HCT116 (cell line): ENCODE measurements around the gene NFIA. TPM values are rescaled to one million over a fixed set of nuclear protein-coding genes. Genes with fewer than 3 reads are reported as not detected.

Experiments used
- ATAC-seq: fragments of 200-7000 bp; cut with Tn5 transposase; 2 replicates; pipeline ENCODE4 v1.9.1; 2020; ENCODE audit warnings: mild to moderate bottlenecking, moderate library complexity
- BruUV-seq: library from RNA; stranded (reverse); fragments of 400-500 nt; replicated peaks from 2 replicates; lab custom pipeline; 2021; lab: Mats Ljungman, UMichigan
- CTCF ChIA-PET: fragments of 300-600 bp; sonication (Branson Sonifier 250); formaldehyde crosslinking; loops from one replicate; lab custom pipeline; 2021; ENCODE audit warnings: antibody characterized with exemption; lab: Charles Lee
- POLR2A ChIA-PET: fragments of 300-600, 350-600 bp; sonication (Branson Sonifier 250); formaldehyde crosslinking; loops from one replicate; lab custom pipeline; 2021; ENCODE audit warnings: antibody characterized with exemption; lab: Charles Lee
- RAD21 ChIA-PET, 2 experiments: fragments of 300-600 bp; sonication (Branson Sonifier 250); formaldehyde crosslinking; loops; one replicate each; lab custom pipeline; 2023; ENCODE audit warnings: low total read pairs in 2 of 2; ENCODE audit not compliant: uncharacterized antibody in 2 of 2, unreplicated experiment in 2 of 2, low non-redundant PET in 1 of 2; lab: Charles Lee
- DNase-seq: peaks from one replicate; pipeline ENCODE4 v3.0.0-alpha.2; 2010; ENCODE audit warnings: low read depth, low spot score
- H2AFZ ChIP-seq: fragments of 200-600 bp; shearing (Covaris generic), sonication (generic); 2 replicates; pipeline ENCODE4 v1.6.1; 2017; ENCODE audit warnings: low read depth, mixed run types, mixed read lengths, antibody characterized with exemption, low read length; ENCODE audit not compliant: poor library complexity, severe bottlenecking
- H3K27ac ChIP-seq: 2 replicates; pipeline ENCODE4 v1.5.1; 2012; ENCODE audit warnings: low read depth, low read length
- H3K27me3 ChIP-seq: fragments of 200-600 bp; sonication (generic); 2 replicates; pipeline ENCODE4 v1.6.1; 2016; ENCODE audit warnings: mixed run types, low read length, mixed read lengths; ENCODE audit not compliant: insufficient read depth
- H3K36me3 ChIP-seq, 2 experiments: fragments of 200-500 bp in 1 of 2; fragments of 200-600 bp in 1 of 2; sonication (Bioruptor generic) in 1 of 2; sonication (generic) in 1 of 2; 2 replicates each; pipeline versions ENCODE4 v1.5.1 to v1.6.1; 2014 to 2016; ENCODE audit warnings: low read length in 2 of 2, inconsistent platforms in 1 of 2, mixed read lengths in 1 of 2, mixed run types in 1 of 2; ENCODE audit not compliant: insufficient read depth in 2 of 2, control insufficient read depth in 1 of 2
- H3K4me1 ChIP-seq, 2 experiments: fragments of 200-600 bp in 1 of 2; sonication (generic) in 1 of 2; 2 replicates each; pipeline versions ENCODE4 v1.5.1 to v1.6.1; 2012 to 2017; ENCODE audit warnings: low read length in 2 of 2, inconsistent platforms in 1 of 2, mild to moderate bottlenecking in 1 of 2, mixed read lengths in 1 of 2, mixed run types in 1 of 2, moderate library complexity in 1 of 2; ENCODE audit not compliant: insufficient read depth in 2 of 2, control insufficient read depth in 1 of 2
- H3K4me2 ChIP-seq: fragments of 200-600 bp; sonication (generic); 2 replicates; pipeline ENCODE4 v1.6.1; 2017; ENCODE audit warnings: mixed run types, low read length, mixed read lengths
- H3K4me3 ChIP-seq, 2 experiments: fragments of 200-600 bp in 1 of 2; sonication (generic) in 1 of 2; replicated peaks in 1 of 2; 2 replicates each; pipeline ENCODE4 v1.5.1; 2011 to 2016; ENCODE audit warnings: low read length in 2 of 2, control low read depth in 1 of 2, low read depth in 1 of 2, mild to moderate bottlenecking in 1 of 2, mixed read lengths in 1 of 2, mixed run types in 1 of 2
- H3K79me2 ChIP-seq: fragments of 200-600 bp; sonication (generic); 2 replicates; pipeline ENCODE4 v1.6.1; 2017; ENCODE audit warnings: mild to moderate bottlenecking, mixed run types, low read length, moderate library complexity, mixed read lengths; ENCODE audit not compliant: insufficient read depth
- H3K9ac ChIP-seq: fragments of 200-600 bp; sonication (generic); 2 replicates; pipeline ENCODE4 v1.6.1; 2016; ENCODE audit warnings: low read length, mixed read lengths
- H3K9me2 ChIP-seq: fragments of 200-600 bp; sonication (generic), shearing (Covaris generic); 2 replicates; pipeline ENCODE4 v1.6.1; 2017; ENCODE audit warnings: mixed run types, mild to moderate bottlenecking, moderate library complexity; ENCODE audit not compliant: insufficient read depth
- H3K9me3 ChIP-seq, 2 experiments: fragments of 200-500 bp in 1 of 2; fragments of 200-600 bp in 1 of 2; sonication (Bioruptor generic) in 1 of 2; sonication (generic) in 1 of 2; 2 replicates each; pipeline ENCODE4 v1.6.1; 2014 to 2017; ENCODE audit warnings: low read length in 2 of 2, mixed read lengths in 2 of 2, inconsistent platforms in 1 of 2, low read depth in 1 of 2, mild to moderate bottlenecking in 1 of 2, mixed run types in 1 of 2, moderate library complexity in 1 of 2; ENCODE audit not compliant: control insufficient read depth in 1 of 2, insufficient read depth in 1 of 2
- H4K20me1 ChIP-seq: fragments of 200-600 bp; sonication (generic), shearing (Covaris generic); 2 replicates; pipeline ENCODE4 v1.6.1; 2017; ENCODE audit warnings: mixed run types, mild to moderate bottlenecking, moderate library complexity; ENCODE audit not compliant: insufficient read depth
- ATF3 ChIP-seq: IDR thresholded peaks from 2 replicates; pipeline ENCODE4 v1.6.1; 2012
- CBX3 ChIP-seq: IDR thresholded peaks from 2 replicates; pipeline ENCODE4 v1.6.1; 2012; ENCODE audit warnings: low read depth
- CEBPB ChIP-seq: IDR thresholded peaks from 2 replicates; pipeline ENCODE4 v1.6.1; 2012; ENCODE audit warnings: low read depth
- CTCF ChIP-seq, 3 experiments: fragments of 200-600 bp in 1 of 3; sonication (generic) in 1 of 3; IDR thresholded peaks in 2 of 3; conservative IDR thresholded peaks in 1 of 3; 2 replicates each; pipeline ENCODE4 v1.5.1; 2012 to 2017; ENCODE audit warnings: low read depth in 2 of 3, low read length in 2 of 3, antibody characterized with exemption in 1 of 3, borderline replicate concordance in 1 of 3, control low read depth in 1 of 3, mild to moderate bottlenecking in 1 of 3, mixed read lengths in 1 of 3, mixed run types in 1 of 3, moderate library complexity in 1 of 3; ENCODE audit not compliant: insufficient read depth in 1 of 3
- EGR1 ChIP-seq: IDR thresholded peaks from 2 replicates; pipeline ENCODE4 v1.6.1; 2012; ENCODE audit warnings: low read depth
- ELF1 ChIP-seq: IDR thresholded peaks from 2 replicates; pipeline ENCODE4 v1.6.1; 2012; ENCODE audit warnings: low read depth, borderline replicate concordance
- EZH2 ChIP-seq: fragments of 200-600 bp; sonication (generic); IDR thresholded peaks from 2 replicates; pipeline ENCODE4 v1.6.1; 2017; ENCODE audit warnings: antibody characterized with exemption, mixed run types
- POLR2A ChIP-seq: IDR thresholded peaks from 2 replicates; pipeline ENCODE4 v1.7.0; 2011; ENCODE audit warnings: borderline replicate concordance; ENCODE audit not compliant: insufficient read depth, insufficient read length; ENCODE audit errors: extremely low read depth
- RAD21 ChIP-seq: IDR thresholded peaks from 2 replicates; pipeline ENCODE4 v1.6.1; 2012; ENCODE audit warnings: low read depth, mild to moderate bottlenecking
- SP1 ChIP-seq: IDR thresholded peaks from 2 replicates; pipeline ENCODE4 v1.6.1; 2012; ENCODE audit warnings: low read depth
- TCF7L2 ChIP-seq: IDR thresholded peaks from 2 replicates; pipeline ENCODE4 v1.7.0; 2011; ENCODE audit warnings: borderline replicate concordance, inconsistent platforms; ENCODE audit not compliant: insufficient read depth, insufficient read length; ENCODE audit errors: extremely low read depth
- ZBTB33 ChIP-seq: IDR thresholded peaks from 2 replicates; pipeline ENCODE4 v1.6.1; 2011; ENCODE audit warnings: mild to moderate bottlenecking, low read length, moderate library complexity; ENCODE audit not compliant: insufficient replicate concordance; ENCODE audit errors: extremely low read depth
- ZFX ChIP-seq: fragments of 450-650 bp; IDR thresholded peaks from 2 replicates; pipeline ENCODE4 v1.6.1; 2017
- intact Hi-C: fragments of 100-400 bp; cut with micrococcal nuclease; formaldehyde crosslinking; loops from 2 replicates; pipeline ENCODE4 v1.10.0; 2022
- total RNA-seq: library from RNA; stranded (reverse); gene quantifications from one replicate; pipeline ENCODE4 v1.2.1, GENCODE V29; 2021; ENCODE audit not compliant: unreplicated experiment

Gene NFIA
- total RNA-seq, 1 experiment from 2014 or later: 17.2 TPM

GRCh38 chr1:61386770-61387169, 304.4 kb downstream of the NFIA start:
- Histone ChIP-seq H3K27ac (no peak overlapping the region), H3K36me3 (no peaks in the 10 kb centered on the region), H3K27me3 (no peaks in the 10 kb centered on the region), H3K9me3 (peaks cover 0 to 6% of the 10 kb centered on the region in 2 experiments; a peak in 1 of 4 replicates), H3K4me2 (no peak overlapping the region), H2AFZ (no peak overlapping the region), H3K4me1 (no peaks in the 10 kb centered on the region), H3K9ac (no peak overlapping the region), H4K20me1 (no peaks in the 10 kb centered on the region), H3K79me2 (no peaks in the 10 kb centered on the region), H3K4me3 (no peak overlapping the region), H3K9me2 (no peaks in the 10 kb centered on the region)
- BruUV-seq: no TSS peak
- ChIA-PET RAD21 (no interaction called here), POLR2A (no interaction called here), CTCF (no interaction called here)
- DNase-seq (no peak), ATAC-seq (no peak)
- TF ChIP-seq POLR2A: no peak
- intact Hi-C loops: no loop called here

GRCh38 chr1:61387829-61388228, 305.5 kb downstream of the NFIA start:
- Histone ChIP-seq H2AFZ (no peak overlapping the region), H3K4me1 (no peaks in the 10 kb centered on the region), H3K27ac (no peak overlapping the region), H3K36me3 (no peaks in the 10 kb centered on the region), H3K27me3 (no peaks in the 10 kb centered on the region), H3K9me3 (peaks cover 0 to 6% of the 10 kb centered on the region in 2 experiments; a peak in 1 of 4 replicates), H3K4me2 (no peak overlapping the region), H3K4me3 (no peak overlapping the region), H3K79me2 (no peaks in the 10 kb centered on the region), H4K20me1 (no peaks in the 10 kb centered on the region), H3K9ac (no peak overlapping the region), H3K9me2 (no peaks in the 10 kb centered on the region)
- ATAC-seq: no peak
- POLR2A ChIA-PET: interaction anchor here (0.6 kb wide), 1 partner anchor 275 kb away, joined by 3 read pairs; no protein-coding TSS in a partner anchor
- RAD21 ChIA-PET: no interaction called here
- CTCF ChIA-PET: no interaction called here
- BruUV-seq: no TSS peak
- intact Hi-C loops: no loop called here
- no peak for DNase-seq
- TF ChIP-seq TCF7L2: no peak
- no peak for TF ChIP-seq ZFX
- no peak for TF ChIP-seq SP1
- no peak for TF ChIP-seq CBX3
- TF ChIP-seq RAD21: no peak
- TF ChIP-seq ATF3: no peak
- no peak for TF ChIP-seq CTCF (IDR thresholded peaks at IDR 0.05 in 2 of 3, conservative IDR thresholded peaks at IDR 0.05 in 1 of 3; ENCODE audit: borderline replicate concordance in 1 of 3, insufficient read depth in 1 of 3, low read depth in 2 of 3, low read length in 2 of 3)
- no peak for TF ChIP-seq CEBPB
- no peak for TF ChIP-seq ELF1
- TF ChIP-seq EGR1: no peak
- TF ChIP-seq EZH2: no peak
- no peak for TF ChIP-seq ZBTB33
